ENCODE measurements around the gene POLRMT.

DNA sequence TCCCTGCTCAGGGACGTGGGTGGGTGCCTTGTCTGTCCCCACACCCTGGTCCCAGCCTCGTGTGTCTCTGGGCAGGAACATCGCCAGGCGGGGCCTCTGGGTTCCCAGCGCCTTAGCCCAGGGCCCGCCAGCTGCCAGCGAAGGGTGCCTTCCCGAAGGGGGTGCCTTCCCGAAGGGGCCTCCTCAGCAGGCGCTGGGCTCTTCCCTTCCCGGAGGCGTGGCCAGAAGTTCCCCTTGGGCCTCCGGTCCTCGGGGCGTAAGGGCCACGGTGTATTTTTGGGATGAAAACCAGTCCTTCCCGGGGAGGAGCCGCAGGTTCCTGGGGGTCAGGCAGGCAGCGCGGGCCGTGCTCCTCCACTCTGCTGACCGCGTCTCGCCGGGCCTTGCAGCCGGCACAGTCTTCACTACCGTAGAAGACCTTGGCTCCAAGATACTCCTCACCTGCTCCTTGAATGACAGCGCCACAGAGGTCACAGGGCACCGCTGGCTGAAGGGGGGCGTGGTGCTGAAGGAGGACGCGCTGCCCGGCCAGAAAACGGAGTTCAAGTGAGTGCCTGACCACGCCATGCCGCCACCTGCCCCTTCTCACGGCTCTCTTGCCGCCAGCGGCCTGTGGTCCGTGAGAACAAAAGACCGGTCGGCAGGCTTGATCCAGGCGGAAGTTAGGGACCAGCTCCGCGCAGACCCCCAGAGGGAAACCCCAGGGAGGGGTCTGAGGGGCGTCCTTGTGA lies 54.1 kb downstream of the POLRMT start:
- no peak for TF ChIP-seq POLR2A (IDR thresholded peaks at IDR 0.05; ENCODE audit: low read depth, low read length)
- TF ChIP-seq POLR2AphosphoS5 (IDR thresholded peaks at IDR 0.05; ENCODE audit: low read depth, low read length) = no peak
- TF ChIP-seq TAF1 (IDR thresholded peaks at IDR 0.05; ENCODE audit: low read depth, low read length) = no peak
- no peak for TF ChIP-seq PAX5 (IDR thresholded peaks at IDR 0.05; ENCODE audit: insufficient read depth, low read length, severe bottlenecking)
